IPS-15b (cell line): ENCODE measurements around the gene SFXN5.
A peak's percentile ranks its signal among the peaks of the same experiment; 100 is the strongest.
"Not testable (repeated sequence)": the region's sequence is repeated elsewhere in the genome, so short reads cannot be mapped to it uniquely, and the experiment has no call there.

Experiments
- H3K27me3 ChIP-seq: one replicate; pipeline ENCODE4 v1.6.1; 2013; ENCODE audit warnings: low read length; ENCODE audit not compliant: control insufficient read depth, insufficient read depth
- H3K36me3 ChIP-seq: one replicate; pipeline ENCODE4 v1.6.1; 2013; ENCODE audit warnings: low read length; ENCODE audit not compliant: control insufficient read depth, insufficient read depth
- H3K4me1 ChIP-seq: one replicate; pipeline ENCODE4 v1.6.1; 2013; ENCODE audit warnings: mild to moderate bottlenecking, low read length; ENCODE audit not compliant: control insufficient read depth, insufficient read depth
- H3K4me3 ChIP-seq: one replicate; pipeline ENCODE4 v1.5.1; 2013; ENCODE audit warnings: low read depth, low read length
- H3K9ac ChIP-seq: one replicate; pipeline ENCODE4 v1.6.1; 2013; ENCODE audit warnings: low read depth, mild to moderate bottlenecking, low read length
- H3K9me3 ChIP-seq: one replicate; pipeline ENCODE4 v1.6.1; 2013; ENCODE audit warnings: mild to moderate bottlenecking, low read length; ENCODE audit not compliant: control insufficient read depth, insufficient read depth

Gene SFXN5

GRCh38 chr2:73071360-73072128 is at the start of gene SFXN5:
Gene SFXN5, minus strand, starts transcription at chr2:73071712. Its CDS starts 7 bp downstream, at chr2:73071705.
- Histone ChIP-seq H3K9ac (peak within 1 kb of the TSS; percentile 91), H3K4me3 (peak within 1 kb of the TSS; percentile 93), H3K27me3 (peaks cover 8% of the 10 kb centered on the region), H3K4me1 (peaks cover 9% of the 10 kb centered on the region), H3K9me3 (no peaks in the 10 kb centered on the region), H3K36me3 (peaks cover 3% of the 10 kb centered on the region)

- not testable (repeated sequence) for H3K9ac ChIP-seq, H3K4me1 ChIP-seq, H3K4me3 ChIP-seq, H3K27me3 ChIP-seq, H3K36me3 ChIP-seq, H3K9me3 ChIP-seq
Measured at GRCh38 chr2:73119611-73120239, 48.2 kb upstream of the SFXN5 start.

GRCh38 chr2:73117441-73117840 is 45.9 kb upstream of the SFXN5 start:
- Histone ChIP-seq H3K36me3 (no peaks in the 10 kb centered on the region), H3K9ac (no peak overlapping the region), H3K9me3 (no peaks in the 10 kb centered on the region), H3K4me1 (no peaks in the 10 kb centered on the region), H3K4me3 (no peak overlapping the region), H3K27me3 (peaks cover 4% of the 10 kb centered on the region)

- Histone ChIP-seq H3K27me3 (peaks cover 4% of the 10 kb centered on the region), H3K36me3 (no peaks in the 10 kb centered on the region)
Measured at GRCh38 chr2:73116182-73116960, 44.9 kb upstream of the SFXN5 start.

GRCh38 chr2:73114273-73114867 is 42.9 kb upstream of the SFXN5 start:
- Histone ChIP-seq H3K36me3 (no peaks in the 10 kb centered on the region), H3K9ac (no peak overlapping the region), H3K4me3 (no peak overlapping the region), H3K4me1 (peaks cover 7% of the 10 kb centered on the region), H3K27me3 (peaks cover 8% of the 10 kb centered on the region), H3K9me3 (no peaks in the 10 kb centered on the region)

More at GRCh38 chr2:73116182-73116960, 44.9 kb upstream of the SFXN5 start:
- H3K4me1 ChIP-seq: peaks cover under 1% of the 10 kb centered on the region
- H3K4me3 ChIP-seq: no peak overlapping the region
- no peak overlapping the region for H3K9ac ChIP-seq
- H3K9me3 ChIP-seq: no peaks in the 10 kb centered on the region

- Histone ChIP-seq H3K9ac (peak within 1 kb of the TSS; percentile 70), H3K4me1 (peaks cover 7% of the 10 kb centered on the region), H3K4me3 (peak within 1 kb of the TSS; percentile 77), H3K36me3 (no peaks in the 10 kb centered on the region), H3K9me3 (no peaks in the 10 kb centered on the region), H3K27me3 (peaks cover 8% of the 10 kb centered on the region)
Measured at GRCh38 chr2:73112913-73113854, 41.7 kb upstream of the SFXN5 start, which contains the start of gene RAB11FIP5. Gene RAB11FIP5, minus strand, starts transcription at chr2:73112948. Its CDS starts 171 bp downstream, at chr2:73112777.

GRCh38 chr2:73112026-73112912 is 40.8 kb upstream of the SFXN5 start:
- Histone ChIP-seq H3K9ac (peak overlapping the region; percentile 70), H3K36me3 (no peaks in the 10 kb centered on the region), H3K4me1 (peaks cover 7% of the 10 kb centered on the region), H3K9me3 (no peaks in the 10 kb centered on the region), H3K4me3 (peak overlapping the region; percentile 77), H3K27me3 (peaks cover 8% of the 10 kb centered on the region)

- no peaks in the 10 kb centered on the region for H3K36me3 ChIP-seq
- H3K27me3 ChIP-seq: peaks cover 8% of the 10 kb centered on the region
- H3K4me1 ChIP-seq: peaks cover 7% of the 10 kb centered on the region
- H3K4me3 ChIP-seq: peak overlapping the region; percentile 77
- no peak overlapping the region for H3K9ac ChIP-seq
- no peaks in the 10 kb centered on the region for H3K9me3 ChIP-seq
Measured at GRCh38 chr2:73111073-73112025, 39.8 kb upstream of the SFXN5 start.

- Histone ChIP-seq H3K4me3 (peak overlapping the region; percentile 77), H3K27me3 (peaks cover 8% of the 10 kb centered on the region), H3K9ac (no peak overlapping the region), H3K4me1 (peaks cover 7% of the 10 kb centered on the region), H3K36me3 (no peaks in the 10 kb centered on the region), H3K9me3 (no peaks in the 10 kb centered on the region)
Measured at GRCh38 chr2:73110168-73111072, 38.9 kb upstream of the SFXN5 start.
